ENCODE measurements around the gene COP1. TPM values are rescaled to one million over a fixed set of nuclear protein-coding genes. Genes with fewer than 3 reads are reported as not detected.

COP1 gene
- total and polyA plus RNA-seq, 2 of the 8 experiments (the other 6 are each of a cell fraction or from before 2014, with no cell fraction given): 26.2 to 44.9 TPM

DNA sequence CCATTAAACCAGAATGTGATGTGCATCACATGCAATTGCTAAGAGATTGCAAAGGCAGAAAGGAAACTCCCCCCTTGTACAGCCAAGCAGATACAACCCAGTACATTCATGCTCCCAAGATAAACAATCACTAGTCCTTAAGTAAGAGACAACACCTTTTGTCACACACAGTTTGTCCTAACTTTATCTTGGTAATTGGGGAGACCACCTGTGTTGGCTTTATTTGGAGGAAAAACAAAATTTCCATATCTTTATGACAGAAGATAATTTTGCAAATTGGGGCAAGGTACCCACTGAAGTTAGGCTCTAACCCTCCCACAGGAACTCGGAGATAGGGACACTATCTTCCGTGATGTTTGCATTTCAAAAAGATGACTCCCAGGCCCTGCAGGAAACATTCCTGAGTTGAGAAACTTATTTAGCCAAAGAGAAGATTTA, 288.7 kb downstream of the COP1 start:
- H4K8ac ChIP-seq (ENCODE audit: extremely low read depth, insufficient read depth, low read length): no peak overlapping the region
- H4K20me1 ChIP-seq (replicated peaks in 1 of 2; ENCODE audit: control insufficient read depth in 1 of 2, insufficient read depth in 2 of 2, low read length in 2 of 2): peaks cover 0 to 8% of the 10 kb centered on the region in 2 experiments
- H2BK20ac ChIP-seq (ENCODE audit: low read length): no peak overlapping the region
- H3K4ac ChIP-seq (replicated peaks; ENCODE audit: insufficient read length, low read depth, low read length): no peak overlapping the region
- 0 out of 4 replicates have a peak overlapping the region, but pooled peaks of 1 of the 2 experiments have one; percentile 49 for H3K4me2 ChIP-seq (ENCODE audit: insufficient read depth in 1 of 2, low read depth in 2 of 2, low read length in 2 of 2)
- peaks cover 0 to 2% (median 0%) of the 10 kb centered on the region in 4 experiments; a peak in 1 of 8 replicates for H3K36me3 ChIP-seq (ENCODE audit: control insufficient read depth in 2 of 4, insufficient read depth in 4 of 4, low read length in 3 of 4)
- no peak overlapping the region for H3K23ac ChIP-seq (ENCODE audit: insufficient read length)
- H2BK120ac ChIP-seq (replicated peaks; ENCODE audit: low read depth, low read length): no peak overlapping the region
- no peak overlapping the region for H3K18ac ChIP-seq (ENCODE audit: extremely low read depth, low read length)
- ChIA-PET CTCF (ENCODE audit: partially characterized antibody) (interaction anchor here (0.7 kb wide), 1 partner anchor 939 kb away, joined by 3 read pairs; no protein-coding TSS in a partner anchor), POLR2A (ENCODE audit: partially characterized antibody) (no interaction called here)
- H2AK5ac ChIP-seq (ENCODE audit: low read depth, low read length): no peak overlapping the region
- H3K27me3 ChIP-seq (replicated peaks in 1 of 4; ENCODE audit: control insufficient read depth in 3 of 4, extremely low read depth in 1 of 4, insufficient read depth in 3 of 4, low read length in 3 of 4): peaks cover 62 to 81% (median 78%) of the 10 kb centered on the region in 4 experiments
- H2AFZ ChIP-seq (ENCODE audit: low read length): no peak overlapping the region
- 5% methylated on average over 2 of the region's 2 CpGs; no CpG with 5 or more reads in 1 of the 2 experiments for WGBS, 2 experiments (ENCODE audit: extremely low coverage in 1 of 2, insufficient coverage in 1 of 2, insufficient read length in 1 of 2, insufficient replicate concordance in 2 of 2, low coverage in 1 of 2, low lambda C conversion rate in 2 of 2, missing lambda C conversion rate in 1 of 2)
- no peaks in the 10 kb centered on the region for H3K79me1 ChIP-seq (ENCODE audit: low read depth, low read length)
- peak in 1 of 2 experiments; percentile 36 for DNase-seq (ENCODE audit: low read depth in 1 of 2, low spot score in 2 of 2)
- no peak overlapping the region for H3K14ac ChIP-seq (ENCODE audit: insufficient read length)
- H3K79me2 ChIP-seq (ENCODE audit: control insufficient read depth in 1 of 2, insufficient read depth in 2 of 2, low read length in 2 of 2): no peaks in the 10 kb centered on the region
- no peak overlapping the region for H2BK12ac ChIP-seq (ENCODE audit: low read depth, low read length)
- H3K56ac ChIP-seq (replicated peaks; ENCODE audit: insufficient read length, low read depth, low read length): no peak overlapping the region
- no peak overlapping the region for H4K5ac ChIP-seq (ENCODE audit: insufficient read length, low read depth, low read length)
- H3K9me3 ChIP-seq (ENCODE audit: insufficient read depth in 2 of 2, low read depth in 1 of 2, low read length in 1 of 2): no peaks in the 10 kb centered on the region
- H3K23me2 ChIP-seq (ENCODE audit: low read depth, low read length): no peaks in the 10 kb centered on the region
- FAIRE-seq: peak; percentile 32
- peaks cover 3 to 14% (median 13%) of the 10 kb centered on the region in 4 experiments for H3K4me1 ChIP-seq (replicated peaks in 1 of 4; ENCODE audit: control insufficient read depth in 3 of 4, insufficient read depth in 4 of 4, low read length in 3 of 4)
- H3K4me3 ChIP-seq (ENCODE audit: extremely low read depth in 1 of 4, insufficient read depth in 2 of 4, low read depth in 3 of 4, low read length in 4 of 4): no peak overlapping the region
- H2BK15ac ChIP-seq (ENCODE audit: low read length): no peak overlapping the region
- H2BK5ac ChIP-seq (ENCODE audit: low read depth, low read length): no peak overlapping the region
- no peak overlapping the region for H4K91ac ChIP-seq (replicated peaks; ENCODE audit: insufficient read length, low read length)
- no peak overlapping the region for H3K27ac ChIP-seq (ENCODE audit: low read depth, low read length)
- H3K9ac ChIP-seq (replicated peaks in 1 of 4; ENCODE audit: extremely low read depth in 1 of 4, low read depth in 3 of 4, low read length in 3 of 4): no peak overlapping the region
- TF ChIP-seq HDAC2 (IDR thresholded peaks at IDR 0.05; ENCODE audit: borderline replicate concordance in 1 of 2, low read depth in 2 of 2, low read length in 2 of 2): peak; percentile 92 to 99; a peak in 3 of 4 replicates
- TF ChIP-seq EP300 (IDR thresholded peaks at IDR 0.05; ENCODE audit: borderline replicate concordance in 1 of 2, low read depth in 2 of 2, low read length in 2 of 2): no peak; a peak in 1 of 3 replicates
- no peak for TF ChIP-seq SIN3A (conservative IDR thresholded peaks at IDR 0.05 in 1 of 2, IDR thresholded peaks at IDR 0.05 in 1 of 2; ENCODE audit: low read depth in 1 of 2, low read length in 2 of 2)
- TF ChIP-seq, protein P1, sequence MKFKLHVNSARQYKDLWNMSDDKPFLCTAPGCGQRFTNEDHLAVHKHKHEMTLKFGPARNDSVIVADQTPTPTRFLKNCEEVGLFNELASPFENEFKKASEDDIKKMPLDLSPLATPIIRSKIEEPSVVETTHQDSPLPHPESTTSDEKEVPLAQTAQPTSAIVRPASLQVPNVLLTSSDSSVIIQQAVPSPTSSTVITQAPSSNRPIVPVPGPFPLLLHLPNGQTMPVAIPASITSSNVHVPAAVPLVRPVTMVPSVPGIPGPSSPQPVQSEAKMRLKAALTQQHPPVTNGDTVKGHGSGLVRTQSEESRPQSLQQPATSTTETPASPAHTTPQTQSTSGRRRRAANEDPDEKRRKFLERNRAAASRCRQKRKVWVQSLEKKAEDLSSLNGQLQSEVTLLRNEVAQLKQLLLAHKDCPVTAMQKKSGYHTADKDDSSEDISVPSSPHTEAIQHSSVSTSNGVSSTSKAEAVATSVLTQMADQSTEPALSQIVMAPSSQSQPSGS (IDR thresholded peaks at IDR 0.05; ENCODE audit: low read length): 0 out of 2 replicates have a peak, but pooled peaks have one; percentile 54
- 0 out of 2 replicates have a peak, but pooled peaks have one; percentile 14 for TF ChIP-seq SP1 (IDR thresholded peaks at IDR 0.05; ENCODE audit: low read depth, low read length)
- no peak for TF ChIP-seq BCL11A (IDR thresholded peaks at IDR 0.05; ENCODE audit: low read depth in 2 of 2, low read length in 2 of 2)
- TF ChIP-seq, protein P2, sequence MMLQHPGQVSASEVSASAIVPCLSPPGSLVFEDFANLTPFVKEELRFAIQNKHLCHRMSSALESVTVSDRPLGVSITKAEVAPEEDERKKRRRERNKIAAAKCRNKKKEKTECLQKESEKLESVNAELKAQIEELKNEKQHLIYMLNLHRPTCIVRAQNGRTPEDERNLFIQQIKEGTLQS (IDR thresholded peaks at IDR 0.05; ENCODE audit: insufficient read depth, low read depth, low read length): no peak
- TF ChIP-seq GTF2F1 (IDR thresholded peaks at IDR 0.05; ENCODE audit: borderline replicate concordance, low read depth, low read length): no peak
